Colonic mucosa (tissue), 4 donors: ENCODE results near the gene AP1AR. TPM values are rescaled to one million over a fixed set of nuclear protein-coding genes. Genes with fewer than 3 reads are reported as not detected.

Experiments
- DNase-seq: peaks from one replicate; pipeline ENCODE4 v3.0.0-alpha.2; 2020
- H3K27ac ChIP-seq: fragments of 200-600 bp; one replicate; pipeline ENCODE4 v1.8.0; 2021
- H3K27me3 ChIP-seq: fragments of 200-600 bp; one replicate; pipeline ENCODE4 v1.8.0; 2021
- H3K36me3 ChIP-seq: fragments of 200-600 bp; one replicate; pipeline ENCODE4 v1.8.0; 2021
- H3K4me1 ChIP-seq: fragments of 200-600 bp; one replicate; pipeline ENCODE4 v1.8.0; 2021; ENCODE audit warnings: mild to moderate bottlenecking
- H3K4me3 ChIP-seq: fragments of 200-600 bp; one replicate; pipeline ENCODE4 v1.8.0; 2021
- H3K9ac ChIP-seq, 2 donors: one replicate each; pipeline ENCODE4 v1.7.0; 2013; ENCODE audit warnings: control low read depth in 2 of 2, low read depth in 2 of 2, low read length in 2 of 2
- H3K9me3 ChIP-seq: fragments of 200-600 bp; one replicate; pipeline ENCODE4 v1.8.0; 2021
- intact Hi-C: fragments of 100-400 bp; cut with DNase I; formaldehyde crosslinking; loops from one replicate; pipeline ENCODE4 v1.14.1; 2022
- total RNA-seq, 2 donors: library from RNA; stranded (reverse); fragmentation: NEBNext Ultra II Directional in 1 of 2; extraction: Animal tissue kit (Norgen Biotek cat#: 25700) in 1 of 2; gene quantifications; one replicate each; pipeline ENCODE4 v1.2.1, GENCODE V29; 2021
- TF ChIP-seq, protein P1 (sequence below): fragments of 200-600 bp; IDR thresholded peaks from one replicate; pipeline ENCODE4 v1.8.0; 2022; ENCODE audit warnings: antibody characterized with exemption, mild to moderate bottlenecking
- donor health status: healthy.
- donor health status: DM: no; HTN: no; CAD: no.
- donor health status: DM: no; HTN: no; CAD: no.

AP1AR gene
- total RNA-seq, 2 donors from 2014 or later, result 27.9 to 42.4 TPM

DNA sequence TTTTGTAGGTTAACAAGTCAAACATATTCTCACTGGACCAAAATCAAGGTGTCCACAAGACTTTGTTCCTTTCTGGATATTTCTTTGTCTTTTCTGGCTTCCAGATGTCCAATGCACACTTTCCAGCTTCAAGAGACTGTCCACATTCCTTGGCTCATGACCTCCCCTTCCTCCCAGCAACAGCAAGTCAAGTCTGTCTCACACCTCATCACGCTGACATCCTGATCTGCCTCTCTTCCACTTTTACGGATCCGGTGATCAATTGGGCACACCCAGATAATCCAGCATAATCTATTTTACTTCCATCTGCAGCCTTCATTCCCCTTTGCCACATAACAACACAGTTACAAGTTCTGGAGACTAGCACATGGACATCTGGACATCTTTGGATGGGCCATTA is 44.5 kb downstream of the AP1AR start:
- intact Hi-C loops, result no loop called here
- no peak for DNase-seq
- Histone ChIP-seq H3K27me3 (no peaks in the 10 kb centered on the region), H3K9me3 (no peaks in the 10 kb centered on the region), H3K4me3 (no peak overlapping the region), H3K9ac (no peak overlapping the region), H3K4me1 (no peaks in the 10 kb centered on the region), H3K27ac (no peak overlapping the region), H3K36me3 (no peaks in the 10 kb centered on the region)
- TF ChIP-seq, protein P1, sequence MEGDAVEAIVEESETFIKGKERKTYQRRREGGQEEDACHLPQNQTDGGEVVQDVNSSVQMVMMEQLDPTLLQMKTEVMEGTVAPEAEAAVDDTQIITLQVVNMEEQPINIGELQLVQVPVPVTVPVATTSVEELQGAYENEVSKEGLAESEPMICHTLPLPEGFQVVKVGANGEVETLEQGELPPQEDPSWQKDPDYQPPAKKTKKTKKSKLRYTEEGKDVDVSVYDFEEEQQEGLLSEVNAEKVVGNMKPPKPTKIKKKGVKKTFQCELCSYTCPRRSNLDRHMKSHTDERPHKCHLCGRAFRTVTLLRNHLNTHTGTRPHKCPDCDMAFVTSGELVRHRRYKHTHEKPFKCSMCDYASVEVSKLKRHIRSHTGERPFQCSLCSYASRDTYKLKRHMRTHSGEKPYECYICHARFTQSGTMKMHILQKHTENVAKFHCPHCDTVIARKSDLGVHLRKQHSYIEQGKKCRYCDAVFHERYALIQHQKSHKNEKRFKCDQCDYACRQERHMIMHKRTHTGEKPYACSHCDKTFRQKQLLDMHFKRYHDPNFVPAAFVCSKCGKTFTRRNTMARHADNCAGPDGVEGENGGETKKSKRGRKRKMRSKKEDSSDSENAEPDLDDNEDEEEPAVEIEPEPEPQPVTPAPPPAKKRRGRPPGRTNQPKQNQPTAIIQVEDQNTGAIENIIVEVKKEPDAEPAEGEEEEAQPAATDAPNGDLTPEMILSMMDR, result no peak

DNA sequence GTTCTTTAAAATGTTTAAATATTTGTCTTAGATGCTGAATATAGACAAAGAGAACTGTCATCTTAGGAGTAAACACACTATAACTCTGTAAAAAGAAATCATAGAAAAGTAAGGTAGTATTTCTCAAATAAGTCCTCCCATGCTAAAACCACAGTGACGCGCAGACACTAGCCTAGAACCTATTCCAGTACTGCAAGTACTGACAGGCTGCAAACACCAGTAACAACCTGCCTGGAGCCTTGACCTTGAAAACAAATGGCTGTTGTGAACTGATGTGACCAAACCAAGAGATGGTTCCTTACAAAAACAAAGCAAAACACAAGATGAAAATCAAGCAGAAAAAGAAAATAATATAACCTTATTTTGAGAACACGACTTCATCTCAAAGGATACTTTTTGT is 45.6 kb downstream of the AP1AR start:
- no peaks in the 10 kb centered on the region for H3K27me3 ChIP-seq
- H3K4me1 ChIP-seq, result no peaks in the 10 kb centered on the region
- intact Hi-C loops, result no loop called here
- TF ChIP-seq, protein P1, result no peak
- H3K27ac ChIP-seq, result no peak overlapping the region
- H3K9ac ChIP-seq, result no peak overlapping the region
- H3K36me3 ChIP-seq, result no peaks in the 10 kb centered on the region
- no peak overlapping the region for H3K4me3 ChIP-seq
- H3K9me3 ChIP-seq, result no peaks in the 10 kb centered on the region
- no peak for DNase-seq

DNA sequence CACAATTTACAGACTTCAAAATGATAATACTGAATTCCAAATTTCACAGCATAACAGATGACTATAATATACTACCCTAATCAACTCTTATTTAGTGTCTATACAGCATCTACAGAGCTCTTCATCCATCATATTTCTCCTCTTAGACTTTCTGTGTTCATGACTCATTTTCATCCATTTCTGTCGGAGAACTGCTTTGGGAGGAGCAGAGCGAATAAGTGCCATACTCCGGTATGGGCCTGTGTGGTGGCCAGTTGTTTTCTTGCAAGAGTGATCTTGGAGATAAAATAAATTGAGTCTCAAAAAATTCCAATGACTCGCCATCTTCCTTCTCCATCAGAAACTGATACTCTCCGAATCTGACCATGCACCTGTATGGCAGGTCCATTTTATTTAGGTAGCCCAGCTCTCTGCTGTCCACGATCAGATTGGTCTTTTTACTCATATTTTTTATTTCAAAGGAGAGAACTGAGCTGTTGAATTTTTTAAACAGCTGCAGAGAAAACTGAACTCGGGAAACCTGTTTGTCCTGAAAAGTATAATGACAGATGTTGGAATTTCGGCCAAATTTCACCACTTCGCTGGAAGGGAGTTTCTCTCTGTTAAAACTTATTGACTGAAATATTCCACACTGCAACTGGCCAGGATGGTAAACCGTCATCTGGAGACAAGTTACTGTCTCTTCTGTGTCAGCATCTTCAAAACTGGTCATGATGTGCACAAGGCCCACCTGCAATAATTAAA is 46.3 kb downstream of the AP1AR start:
- H3K36me3 ChIP-seq, result no peaks in the 10 kb centered on the region
- DNase-seq, result no peak
- H3K9me3 ChIP-seq, result no peaks in the 10 kb centered on the region
- H3K9ac ChIP-seq, result no peak overlapping the region
- no peak overlapping the region for H3K27ac ChIP-seq
- no peak overlapping the region for H3K4me3 ChIP-seq
- TF ChIP-seq, protein P1, result no peak
- no peaks in the 10 kb centered on the region for H3K4me1 ChIP-seq
- intact Hi-C loops, result no loop called here
- no peaks in the 10 kb centered on the region for H3K27me3 ChIP-seq

- intact Hi-C loops, result no loop called here
- no peak for DNase-seq
- Histone ChIP-seq H3K9ac (no peak overlapping the region), H3K4me1 (no peaks in the 10 kb centered on the region), H3K4me3 (no peak overlapping the region), H3K27me3 (no peaks in the 10 kb centered on the region), H3K27ac (no peak overlapping the region), H3K9me3 (no peaks in the 10 kb centered on the region), H3K36me3 (no peaks in the 10 kb centered on the region)
- TF ChIP-seq, protein P1, result no peak
These were observed 47.7 kb downstream of the AP1AR start for GRCh38 chr4:112279025-112279881.

GRCh38 chr4:112279882-112280315 is 48.3 kb downstream of the AP1AR start:
- Histone ChIP-seq H3K36me3 (no peaks in the 10 kb centered on the region), H3K27ac (no peak overlapping the region), H3K9me3 (no peaks in the 10 kb centered on the region), H3K4me3 (no peak overlapping the region), H3K4me1 (no peaks in the 10 kb centered on the region), H3K27me3 (no peaks in the 10 kb centered on the region), H3K9ac (no peak overlapping the region)
- no peak for DNase-seq
- TF ChIP-seq, protein P1, result no peak
- intact Hi-C loops, result no loop called here
